ENCODE data around the gene PFN1. TPM values are rescaled to one million over a fixed set of nuclear protein-coding genes. Genes with fewer than 3 reads are reported as not detected.

The PFN1 gene
- total RNA-seq, 1 experiment from 2014 or later: 563 TPM

DNA sequence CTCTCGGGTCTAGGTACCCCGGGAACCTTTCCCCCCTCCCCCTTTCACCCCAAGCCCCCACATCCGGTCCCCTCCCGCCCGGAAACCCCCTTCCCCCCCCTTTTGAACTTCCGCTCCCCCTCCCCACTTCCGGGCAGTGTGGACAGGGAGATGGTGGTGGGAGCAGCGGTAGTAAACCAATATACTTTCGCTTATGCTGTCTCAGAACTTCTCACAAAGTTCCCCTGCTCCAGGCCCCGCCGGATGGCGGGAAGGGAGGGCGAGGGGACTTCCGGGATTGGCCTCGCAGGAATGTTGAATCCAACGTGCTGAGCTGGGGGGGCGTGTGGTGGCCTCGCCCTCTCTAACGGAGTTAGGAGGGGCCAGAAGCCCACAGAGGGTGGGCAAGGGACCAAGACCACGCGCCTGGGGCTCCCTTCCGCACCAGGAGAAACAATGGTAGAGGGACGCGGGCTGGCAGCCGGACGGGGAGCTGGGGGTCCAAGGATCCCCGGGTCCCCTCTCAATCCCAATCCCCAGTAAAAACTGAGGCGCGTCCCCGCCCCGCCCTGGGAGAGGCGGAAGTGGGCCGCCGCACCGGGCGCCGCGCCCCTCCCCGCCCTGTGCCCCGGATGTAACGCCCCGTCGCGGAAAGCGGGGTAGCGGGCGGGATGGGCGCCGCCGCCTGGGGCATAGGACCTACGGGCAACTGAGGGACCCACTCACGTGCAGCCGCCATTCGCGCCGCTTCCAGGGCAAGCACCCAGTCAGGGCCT is 742 bp downstream of the PFN1 start:
- in situ Hi-C loops (cut with HindIII; ENCODE audit: low sequenced_read_pairs): no loop called here
- DNase-seq (ENCODE audit: low spot score): peak; percentile 27

DNA sequence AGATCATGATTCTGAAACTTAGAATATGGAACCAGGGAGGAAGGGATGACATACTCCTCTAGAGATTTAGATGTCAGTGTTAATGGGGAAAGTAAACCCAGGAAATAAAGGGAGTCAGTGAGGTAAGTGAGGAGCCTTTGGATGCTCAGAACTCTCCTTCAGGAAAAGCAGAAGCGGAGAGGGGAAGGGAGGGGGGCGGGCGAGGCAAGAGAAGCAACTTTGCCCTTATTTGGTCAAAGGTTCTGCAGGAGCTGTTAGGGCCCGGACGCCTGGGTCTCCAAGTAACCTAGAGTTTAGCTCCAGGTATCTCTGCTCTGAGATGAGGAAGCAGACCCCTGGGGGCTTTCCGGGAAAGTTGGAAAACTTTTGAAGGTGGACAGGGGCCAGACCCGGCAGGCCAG is 1.3 kb downstream of the PFN1 start:
- in situ Hi-C loops (cut with HindIII; ENCODE audit: low sequenced_read_pairs): no loop called here
- DNase-seq (ENCODE audit: low spot score): no peak

DNA sequence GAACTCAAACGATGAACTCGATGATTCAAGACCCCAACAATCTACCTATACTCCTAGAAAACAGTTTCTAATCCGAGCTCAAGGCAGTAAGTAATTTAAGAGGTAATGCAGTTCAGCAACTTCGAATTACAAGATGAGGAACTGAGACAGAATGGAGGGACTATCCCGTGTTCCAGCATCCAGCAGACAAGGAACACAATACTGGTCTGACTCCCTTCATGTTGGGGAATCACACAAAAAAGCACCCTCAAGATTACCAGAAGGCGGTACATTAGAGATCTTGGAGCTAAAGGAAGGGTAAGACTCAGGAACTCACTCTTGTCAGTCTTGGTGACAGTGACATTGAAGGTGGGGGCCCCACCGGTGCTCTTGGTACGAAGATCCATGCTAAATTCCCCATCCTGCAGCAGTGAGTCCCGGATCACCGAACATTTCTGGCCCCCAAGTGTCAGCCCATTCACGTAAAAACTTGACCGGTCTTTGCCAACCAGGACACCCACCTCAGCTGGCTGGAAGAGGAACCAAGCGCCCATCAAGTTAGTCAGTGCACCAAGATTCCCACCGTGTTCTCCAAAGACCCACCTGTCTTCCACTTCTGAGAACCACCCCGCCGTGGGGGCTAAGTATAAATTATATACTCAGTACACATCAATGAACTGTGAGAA is 1.9 kb downstream of the PFN1 start:
- in situ Hi-C loops (cut with HindIII; ENCODE audit: low sequenced_read_pairs): no loop called here
- DNase-seq (ENCODE audit: low spot score): no peak

DNA sequence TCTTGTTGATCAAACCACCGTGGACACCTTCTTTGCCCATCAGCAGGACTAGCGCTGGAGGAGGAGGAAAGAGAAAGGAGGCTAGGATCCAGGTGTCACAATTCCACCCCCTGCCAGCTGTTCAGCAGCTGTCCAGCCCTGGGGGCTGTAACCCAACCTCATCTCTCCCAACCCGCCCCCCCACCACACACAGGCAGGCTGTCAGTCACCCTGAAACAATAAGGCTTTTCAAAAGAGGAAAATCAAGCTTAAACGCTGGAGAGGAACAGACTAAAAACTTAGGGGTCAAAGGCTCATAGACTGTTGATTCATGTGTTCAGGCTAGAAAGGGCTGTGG is 2.4 kb downstream of the PFN1 start:
- in situ Hi-C loops (cut with HindIII; ENCODE audit: low sequenced_read_pairs): no loop called here
- DNase-seq (ENCODE audit: low spot score): no peak

DNA sequence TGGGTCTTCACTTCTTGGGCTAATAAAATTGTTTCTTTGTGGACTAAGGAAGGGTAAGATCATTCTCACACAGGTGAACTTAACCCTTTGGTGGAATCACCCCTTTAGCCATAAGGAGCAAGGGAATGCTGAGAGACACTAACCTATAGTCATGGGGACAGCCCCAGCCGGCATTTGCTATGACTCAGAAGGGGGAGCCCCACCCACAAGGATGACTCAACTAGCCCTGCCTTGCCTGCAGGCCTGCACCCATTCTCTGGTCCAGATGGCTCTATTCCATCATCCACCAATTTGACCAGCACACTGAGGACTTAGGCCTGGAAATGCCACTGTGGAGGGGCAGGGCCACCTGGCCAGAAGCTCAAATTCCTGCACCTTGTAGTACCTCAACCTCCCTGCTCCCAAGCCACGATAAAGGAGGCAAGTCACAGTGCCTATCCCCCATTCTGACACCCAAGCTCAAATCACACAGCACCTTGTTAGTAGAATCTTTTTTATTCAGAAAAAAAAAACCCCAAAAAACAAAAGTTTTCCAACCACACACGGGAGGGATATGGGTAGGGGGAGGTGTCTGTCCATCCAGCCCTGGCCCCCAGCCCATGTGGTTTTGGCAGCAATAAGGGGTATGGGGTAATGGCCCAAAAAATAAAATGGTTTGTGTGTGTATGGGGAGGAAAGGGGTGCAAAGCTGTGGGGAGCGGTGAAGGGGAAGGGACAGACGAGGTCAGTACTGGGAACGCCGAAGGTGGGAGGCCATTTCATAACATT is 3.0 kb downstream of the PFN1 start:
- in situ Hi-C loops (cut with HindIII; ENCODE audit: low sequenced_read_pairs): no loop called here
- peak; percentile 23 for DNase-seq (ENCODE audit: low spot score)

DNA sequence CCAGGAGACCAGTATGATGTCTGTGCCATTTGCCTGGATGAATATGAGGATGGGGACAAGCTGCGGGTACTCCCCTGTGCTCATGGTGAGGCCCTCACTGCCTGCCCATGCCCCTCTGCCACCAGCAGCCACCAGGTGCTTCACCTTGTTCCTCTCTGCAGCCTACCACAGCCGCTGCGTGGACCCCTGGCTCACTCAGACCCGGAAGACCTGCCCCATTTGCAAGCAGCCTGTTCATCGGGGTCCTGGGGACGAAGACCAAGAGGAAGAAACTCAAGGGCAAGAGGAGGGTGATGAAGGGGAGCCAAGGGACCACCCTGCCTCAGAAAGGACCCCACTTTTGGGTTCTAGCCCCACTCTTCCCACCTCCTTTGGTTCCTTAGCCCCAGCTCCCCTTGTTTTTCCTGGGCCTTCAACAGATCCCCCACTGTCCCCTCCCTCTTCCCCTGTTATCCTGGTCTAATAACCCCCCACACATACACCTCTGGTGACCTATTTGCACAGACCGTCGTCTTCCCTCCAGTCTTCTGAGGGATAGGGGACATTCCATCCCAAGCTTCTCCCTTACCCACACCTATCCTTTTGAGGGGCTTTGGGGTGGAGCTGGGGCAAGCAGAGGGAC is 3.7 kb downstream of the PFN1 start:
- no peak for DNase-seq (ENCODE audit: low spot score)
- in situ Hi-C loops (cut with HindIII; ENCODE audit: low sequenced_read_pairs): no loop called here

DNA sequence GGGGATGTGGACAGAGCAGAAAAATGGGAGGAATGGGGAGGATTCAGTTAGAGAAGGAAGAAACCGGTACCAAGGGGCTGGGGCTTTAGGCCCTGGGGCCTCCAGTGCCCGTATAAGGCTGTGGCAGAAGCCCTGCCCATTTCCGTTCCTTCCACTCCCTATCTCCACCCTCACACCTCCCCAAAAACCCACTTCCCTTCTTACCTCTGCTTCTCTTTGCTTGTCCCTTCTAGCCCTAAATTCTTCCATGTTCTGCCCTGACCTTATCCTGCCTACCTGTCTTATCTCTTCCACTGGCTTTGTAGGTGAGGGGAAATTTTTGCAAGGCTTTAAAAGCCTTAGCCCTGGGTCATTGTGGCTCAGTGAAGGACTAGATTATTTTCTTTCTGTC is 4.2 kb downstream of the PFN1 start:
- DNase-seq (ENCODE audit: low spot score): no peak
- in situ Hi-C loops (cut with HindIII; ENCODE audit: low sequenced_read_pairs): no loop called here

DNA sequence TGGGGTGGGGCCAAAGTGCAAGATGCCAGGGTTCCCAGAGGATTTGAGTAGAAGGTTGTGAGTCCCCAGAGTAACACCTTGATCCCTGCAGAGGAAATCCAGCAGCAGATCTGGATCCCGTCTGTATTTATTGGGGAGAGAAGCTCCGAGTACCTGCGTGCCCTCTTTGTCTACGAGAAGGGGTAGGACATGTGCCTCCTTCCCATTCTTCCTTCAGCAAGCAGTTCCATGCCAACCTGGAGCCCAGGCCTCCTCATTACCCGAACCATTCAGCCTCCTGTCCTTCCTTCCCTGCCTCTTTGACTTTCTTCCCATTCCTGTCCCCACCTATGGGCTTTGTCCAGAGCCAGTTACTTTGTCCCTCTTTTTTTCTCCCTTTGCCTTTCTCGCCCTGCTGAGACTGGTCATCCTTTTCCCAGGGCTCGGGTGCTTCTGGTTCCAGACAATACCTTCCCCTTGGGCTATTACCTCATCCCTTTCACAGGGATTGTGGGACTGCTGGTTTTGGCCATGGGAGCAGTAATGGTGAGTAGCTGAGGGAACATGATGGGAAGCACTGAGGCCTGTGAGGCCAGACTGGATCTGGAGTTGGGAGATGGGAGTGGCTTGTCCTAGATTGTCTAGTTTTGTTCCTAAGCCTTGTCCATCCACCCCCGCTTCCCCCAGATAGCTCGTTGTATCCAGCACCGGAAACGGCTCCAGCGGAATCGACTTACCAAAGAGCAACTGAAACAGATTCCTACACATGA is 5.4 kb downstream of the PFN1 start:
- no peak for DNase-seq (ENCODE audit: low spot score)
- in situ Hi-C loops (cut with HindIII; ENCODE audit: low sequenced_read_pairs): no loop called here

DNA sequence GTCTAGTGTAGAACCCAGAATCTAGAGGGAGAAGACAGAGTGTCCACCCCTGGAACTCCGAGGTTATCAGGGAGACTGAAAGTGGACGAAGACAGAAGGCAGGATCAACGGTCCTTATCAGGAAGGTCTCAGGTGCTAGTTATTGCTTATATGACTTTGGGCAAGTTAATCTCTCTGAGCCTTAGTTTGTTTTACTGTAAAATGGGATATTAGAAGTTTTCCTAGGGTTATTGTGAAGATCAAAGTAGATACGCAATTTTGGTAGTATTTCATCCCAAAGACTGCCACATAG is 7.1 kb downstream of the PFN1 start:
- no peak for DNase-seq (ENCODE audit: low spot score)
- in situ Hi-C loops (cut with HindIII; ENCODE audit: low sequenced_read_pairs): no loop called here

DNA sequence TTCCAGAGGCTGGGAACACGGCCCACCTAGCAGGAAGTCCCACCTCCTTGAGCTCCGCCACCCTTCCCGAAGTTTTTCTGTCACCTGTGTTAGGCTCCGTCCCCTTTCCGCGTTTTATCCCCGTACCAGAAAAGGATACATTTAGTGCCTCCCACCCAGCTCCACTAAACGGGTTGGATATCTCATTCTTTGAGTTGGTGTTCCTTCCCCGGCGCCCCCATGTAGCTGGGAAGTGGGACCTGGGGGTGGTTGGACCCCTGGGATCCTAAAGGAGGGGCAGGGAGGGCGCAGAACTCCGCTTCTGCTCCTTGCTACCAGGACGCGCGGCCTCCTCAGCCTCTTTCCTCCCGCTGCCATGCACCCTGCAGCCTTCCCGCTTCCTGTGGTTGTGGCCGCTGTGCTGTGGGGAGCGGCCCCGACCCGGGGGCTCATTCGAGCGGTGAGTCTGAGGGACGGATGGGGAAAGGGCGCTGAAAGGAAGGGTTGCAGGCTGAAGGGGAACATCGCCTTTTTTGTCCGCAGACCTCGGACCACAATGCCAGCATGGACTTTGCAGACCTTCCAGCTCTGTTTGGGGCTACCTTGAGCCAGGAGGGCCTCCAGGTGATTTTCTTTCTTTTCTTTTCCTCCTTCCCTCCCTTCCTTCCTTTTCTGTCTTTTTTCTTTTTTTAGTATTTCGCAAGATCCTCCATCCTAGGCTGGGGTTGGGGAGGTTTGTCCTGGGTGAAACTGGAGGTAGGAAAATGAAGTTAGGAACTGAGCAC is 7.6 kb downstream of the PFN1 start:
- no peak for DNase-seq (ENCODE audit: low spot score)
- in situ Hi-C loops (cut with HindIII; ENCODE audit: low sequenced_read_pairs): no loop called here

DNA sequence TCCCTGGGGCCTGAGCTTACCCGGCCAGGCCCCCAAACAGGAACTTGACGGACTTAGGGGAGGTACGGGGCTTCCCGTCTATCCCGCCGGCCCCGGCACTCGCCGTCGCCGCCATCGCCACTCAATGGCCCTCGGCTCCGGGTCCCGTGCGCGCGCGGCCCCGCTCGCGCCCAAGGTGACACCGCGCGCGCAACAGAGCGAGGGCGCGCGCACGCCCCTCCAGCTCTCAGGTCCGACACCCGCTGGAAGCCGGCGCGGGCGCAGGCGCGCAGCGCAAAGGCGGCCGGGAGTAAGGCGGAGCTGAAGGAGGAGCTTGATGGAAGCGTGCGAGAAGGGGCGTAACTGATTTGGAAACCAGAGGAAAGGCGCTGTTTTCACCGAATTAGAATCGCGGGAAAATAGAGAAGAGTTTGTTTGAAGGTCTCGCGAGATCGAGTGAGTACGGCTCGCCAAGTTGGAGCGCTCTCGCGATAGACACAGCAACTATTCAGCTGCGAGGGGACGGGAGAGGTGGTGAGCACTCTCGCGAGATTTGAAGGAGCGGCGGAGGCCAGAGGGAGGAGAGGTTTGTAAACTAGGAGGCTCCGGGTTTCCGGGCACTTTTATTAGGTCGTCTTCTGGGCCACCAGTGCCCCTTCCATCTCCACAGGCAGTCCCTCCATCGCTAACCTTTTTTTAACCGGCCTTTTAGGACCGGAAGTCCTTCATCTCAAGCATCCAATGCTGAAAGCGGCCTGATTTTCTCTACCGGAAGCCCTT is 8.4 kb downstream of the PFN1 start, which contains the start of the genes RNF167 and SLC25A11:
Gene RNF167 (plus strand): TSS at position 473 of the 759 bp plus-strand sequence. CDS start 642 bp downstream, outside the sequence.
Gene SLC25A11 (minus strand): TSS at position 251 of the 759 bp plus-strand sequence. CDS start 136 bp downstream, at position 115.
- in situ Hi-C loops (cut with HindIII; ENCODE audit: low sequenced_read_pairs): no loop called here
- DNase-seq (ENCODE audit: low spot score): peak; percentile 99

DNA sequence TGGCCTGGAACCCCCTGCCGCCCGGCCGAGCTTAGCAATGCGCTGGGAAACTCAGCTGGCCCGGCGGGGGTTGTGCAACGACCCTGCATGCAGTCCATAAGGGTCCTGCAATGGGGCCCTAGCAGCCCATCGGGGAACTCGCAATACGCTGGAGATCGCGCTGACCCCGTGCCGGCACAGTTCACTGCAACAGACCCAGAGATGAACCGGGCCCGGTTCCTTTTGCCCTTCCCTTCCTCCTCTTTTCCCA is 8.9 kb downstream of the PFN1 start:
- in situ Hi-C loops (cut with HindIII; ENCODE audit: low sequenced_read_pairs): no loop called here
- DNase-seq (ENCODE audit: low spot score): no peak

DNA sequence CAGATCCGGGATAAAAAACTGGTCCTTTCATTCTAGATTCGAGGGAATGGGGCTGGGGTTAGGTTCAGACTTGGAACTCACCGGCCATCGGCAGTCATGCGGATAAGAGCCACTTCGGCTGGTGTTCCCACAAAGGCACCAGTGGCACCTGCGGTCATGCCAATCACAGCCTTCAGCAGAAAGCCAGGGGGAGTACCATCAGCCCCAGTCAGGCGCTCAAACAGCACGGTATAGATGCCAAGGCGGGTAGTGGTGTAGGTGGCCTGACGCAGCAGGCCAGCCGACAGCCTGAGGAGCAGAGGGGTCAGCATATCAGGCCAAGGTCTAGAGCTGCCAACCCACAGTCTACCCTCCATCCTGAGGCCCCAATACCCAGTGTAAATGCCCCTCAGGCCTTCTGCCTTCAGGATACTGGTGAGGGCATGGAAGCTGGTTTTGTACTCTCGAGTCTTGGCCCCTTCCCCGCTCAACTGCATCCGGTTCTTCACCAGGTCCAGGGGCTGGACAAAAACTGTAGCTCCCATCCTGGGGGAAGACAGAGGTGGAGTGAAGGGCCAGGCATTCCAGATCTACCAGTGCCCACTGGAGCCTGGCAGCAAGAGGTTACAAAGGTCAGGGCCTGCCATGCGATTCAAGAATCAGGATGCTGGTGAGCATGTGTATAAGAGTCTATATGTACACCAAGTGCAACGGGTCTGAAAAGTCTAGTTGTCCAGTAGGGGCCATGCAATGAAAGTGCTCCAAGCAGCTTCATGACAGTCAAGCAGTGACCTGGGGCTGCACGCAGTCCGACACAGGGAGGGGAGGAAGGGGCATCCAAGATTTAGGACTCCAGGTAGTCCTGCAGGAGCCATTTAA is 9.4 kb downstream of the PFN1 start:
- in situ Hi-C loops (cut with HindIII; ENCODE audit: low sequenced_read_pairs): no loop called here
- peak; percentile 19 for DNase-seq (ENCODE audit: low spot score)

DNA sequence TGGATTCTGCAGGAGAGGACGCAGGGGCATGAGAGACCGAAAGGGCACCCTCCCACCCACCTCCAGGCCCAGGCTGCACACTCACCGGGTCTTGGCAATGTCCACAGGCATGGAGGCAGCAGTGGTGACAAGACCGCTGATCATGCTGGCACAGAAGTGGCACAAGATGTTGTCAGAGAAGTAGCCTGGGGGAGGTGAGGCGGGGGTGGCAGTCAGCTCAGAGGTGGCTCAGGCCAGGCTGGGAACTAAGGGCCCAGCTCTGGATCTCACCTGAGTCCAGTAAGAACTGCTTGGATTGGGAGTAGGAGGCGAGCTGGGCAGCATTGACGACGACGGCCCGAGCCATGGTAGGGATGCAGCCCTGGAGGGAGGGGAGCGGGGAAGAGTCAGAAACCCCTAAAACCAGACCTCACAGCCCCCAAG is 10.2 kb downstream of the PFN1 start:
- in situ Hi-C loops (cut with HindIII; ENCODE audit: low sequenced_read_pairs): no loop called here

DNA sequence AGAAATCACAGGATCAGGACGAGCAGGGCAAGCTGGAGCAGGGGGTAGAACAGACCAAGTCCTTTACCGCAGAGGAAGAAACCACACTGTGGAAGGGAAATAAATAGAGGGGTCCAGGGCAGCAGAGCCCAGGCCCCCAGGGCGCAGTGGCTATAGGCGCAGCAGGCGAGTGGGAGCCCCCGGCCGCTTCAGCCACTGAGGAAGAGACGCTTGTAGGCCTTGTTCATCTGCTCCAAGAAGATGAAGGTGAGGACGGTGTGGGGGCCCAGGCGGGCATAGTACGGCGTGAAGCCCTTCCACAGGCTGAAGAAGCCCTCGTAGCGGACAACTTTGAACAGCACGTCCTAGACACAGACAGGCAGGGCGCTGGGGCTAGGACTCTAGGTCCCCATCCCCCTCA is 10.8 kb downstream of the PFN1 start:
- in situ Hi-C loops (cut with HindIII; ENCODE audit: low sequenced_read_pairs): no loop called here
- no peak for DNase-seq (ENCODE audit: low spot score)

More for the DNA sequence above, 10.2 kb downstream of the PFN1 start:
- no peak for DNase-seq (ENCODE audit: low spot score)

DNA sequence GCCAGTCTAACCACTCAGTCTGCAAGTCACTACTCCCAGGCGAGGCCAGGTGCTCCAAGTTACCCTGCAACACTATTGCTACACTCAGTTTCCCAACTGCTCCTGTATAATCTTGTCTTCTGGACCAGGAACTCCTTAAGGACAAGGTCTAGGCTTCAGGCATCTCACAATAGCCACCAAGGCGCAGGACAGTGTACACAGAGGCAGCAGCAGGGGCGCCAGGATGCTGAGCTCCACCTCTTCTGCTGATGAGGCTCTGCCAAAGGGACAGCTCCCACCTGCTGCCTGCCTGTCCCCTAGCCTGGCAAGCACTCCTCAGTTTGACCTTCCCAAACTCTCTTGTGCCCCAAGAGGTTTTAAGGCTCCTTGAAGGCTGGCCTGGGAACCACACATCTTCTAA is 11.9 kb downstream of the PFN1 start:
- no peak for DNase-seq (ENCODE audit: low spot score)
- in situ Hi-C loops (cut with HindIII; ENCODE audit: low sequenced_read_pairs): no loop called here

DNA sequence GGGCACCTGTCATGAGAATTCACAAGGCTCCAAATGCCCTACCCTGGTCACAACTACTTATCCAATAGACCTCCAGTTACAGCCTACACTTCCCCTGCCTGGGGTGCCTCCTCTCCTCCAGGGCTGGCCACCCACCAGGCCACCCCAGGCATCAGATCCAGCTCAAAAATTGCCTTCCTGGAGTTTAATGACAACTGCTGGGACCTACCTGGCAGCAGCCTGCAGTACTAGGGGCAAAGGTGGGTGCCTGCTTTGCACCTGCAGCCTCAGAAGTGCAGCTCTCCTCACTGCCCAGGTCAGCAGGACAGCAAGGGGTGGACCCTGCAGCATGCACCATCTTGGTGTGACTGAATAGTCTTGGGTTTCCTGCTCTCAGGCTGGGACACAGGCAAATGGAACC is 12.7 kb downstream of the PFN1 start:
- no peak for DNase-seq (ENCODE audit: low spot score)
- in situ Hi-C loops (cut with HindIII; ENCODE audit: low sequenced_read_pairs): no loop called here

Measured in G401 (cell line).